Measurements from ENCODE around the gene PRMT2. TPM values are rescaled to one million over a fixed set of nuclear protein-coding genes. Genes with fewer than 3 reads are reported as not detected.

PRMT2 gene
- total and polyA plus RNA-seq, 2 experiments from 2014 or later = 51.9 to 56.9 TPM

DNA sequence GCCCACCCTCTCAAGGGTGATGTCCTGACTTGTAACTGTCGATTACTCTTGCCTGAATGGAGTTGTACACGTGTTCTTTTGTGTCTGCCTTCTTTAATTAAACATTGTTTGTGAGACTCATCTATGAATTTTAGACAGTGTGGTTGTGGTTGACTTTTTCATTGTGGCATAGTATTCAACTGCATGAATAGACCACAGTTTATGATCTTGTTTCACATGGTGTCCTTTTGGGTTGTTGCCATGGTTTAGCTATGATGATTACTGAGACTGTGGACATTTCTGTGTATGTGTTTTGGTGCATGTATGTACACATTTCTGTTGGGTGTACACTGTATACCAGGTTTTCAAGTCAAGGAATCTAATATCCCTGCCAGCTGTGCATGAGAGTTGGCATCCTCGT, 30.1 kb downstream of the PRMT2 start:
- Mint-ChIP-seq H3K9me3 (no peaks in the 10 kb centered on the region), H3K27ac (no peak overlapping the region), H3K36me3 (ENCODE audit: low read depth) (no peaks in the 10 kb centered on the region; the same call in 2 of the 3 replicates), H3K27me3 (ENCODE audit: insufficient read depth, low read depth, poor library complexity) (peaks cover 17% of the 10 kb centered on the region), H3K4me1 (peaks cover 5% of the 10 kb centered on the region; the same call in 2 of the 3 replicates), H3K4me3 (no peak overlapping the region)
- Histone ChIP-seq H4K20me1 (replicated peaks; ENCODE audit: insufficient read depth) (peaks cover 4% of the 10 kb centered on the region; the same call in 1 of the 2 replicates), H3K4me3 (no peak overlapping the region), H3K79me2 (replicated peaks; ENCODE audit: insufficient read depth) (no peaks in the 10 kb centered on the region), H3K4me1 (ENCODE audit: insufficient read depth) (peaks cover 4% of the 10 kb centered on the region; the same call in 1 of the 2 replicates), H3K4me2 (no peak overlapping the region), H3K27me3 (ENCODE audit: insufficient read depth) (peaks cover 14% of the 10 kb centered on the region; the same call in 1 of the 2 replicates), H3F3A (replicated peaks; ENCODE audit: low read depth) (no peaks in the 10 kb centered on the region), H3K9me2 (ENCODE audit: insufficient read depth) (no peaks in the 10 kb centered on the region), H3K27ac (ENCODE audit: low read depth) (no peak overlapping the region), H3K36me3 (ENCODE audit: insufficient read depth) (no peaks in the 10 kb centered on the region), H2AFZ (no peak overlapping the region)
- ATAC-seq (no peak), DNase-seq (ENCODE audit: low spot score) (no peak)
- TF ChIP-seq EZH2 (IDR thresholded peaks at IDR 0.05; ENCODE audit: low read depth, unreplicated experiment) (no peak), JUNB (IDR thresholded peaks at IDR 0.05; ENCODE audit: unreplicated experiment) (no peak)
- TF ChIP-seq, protein P1, sequence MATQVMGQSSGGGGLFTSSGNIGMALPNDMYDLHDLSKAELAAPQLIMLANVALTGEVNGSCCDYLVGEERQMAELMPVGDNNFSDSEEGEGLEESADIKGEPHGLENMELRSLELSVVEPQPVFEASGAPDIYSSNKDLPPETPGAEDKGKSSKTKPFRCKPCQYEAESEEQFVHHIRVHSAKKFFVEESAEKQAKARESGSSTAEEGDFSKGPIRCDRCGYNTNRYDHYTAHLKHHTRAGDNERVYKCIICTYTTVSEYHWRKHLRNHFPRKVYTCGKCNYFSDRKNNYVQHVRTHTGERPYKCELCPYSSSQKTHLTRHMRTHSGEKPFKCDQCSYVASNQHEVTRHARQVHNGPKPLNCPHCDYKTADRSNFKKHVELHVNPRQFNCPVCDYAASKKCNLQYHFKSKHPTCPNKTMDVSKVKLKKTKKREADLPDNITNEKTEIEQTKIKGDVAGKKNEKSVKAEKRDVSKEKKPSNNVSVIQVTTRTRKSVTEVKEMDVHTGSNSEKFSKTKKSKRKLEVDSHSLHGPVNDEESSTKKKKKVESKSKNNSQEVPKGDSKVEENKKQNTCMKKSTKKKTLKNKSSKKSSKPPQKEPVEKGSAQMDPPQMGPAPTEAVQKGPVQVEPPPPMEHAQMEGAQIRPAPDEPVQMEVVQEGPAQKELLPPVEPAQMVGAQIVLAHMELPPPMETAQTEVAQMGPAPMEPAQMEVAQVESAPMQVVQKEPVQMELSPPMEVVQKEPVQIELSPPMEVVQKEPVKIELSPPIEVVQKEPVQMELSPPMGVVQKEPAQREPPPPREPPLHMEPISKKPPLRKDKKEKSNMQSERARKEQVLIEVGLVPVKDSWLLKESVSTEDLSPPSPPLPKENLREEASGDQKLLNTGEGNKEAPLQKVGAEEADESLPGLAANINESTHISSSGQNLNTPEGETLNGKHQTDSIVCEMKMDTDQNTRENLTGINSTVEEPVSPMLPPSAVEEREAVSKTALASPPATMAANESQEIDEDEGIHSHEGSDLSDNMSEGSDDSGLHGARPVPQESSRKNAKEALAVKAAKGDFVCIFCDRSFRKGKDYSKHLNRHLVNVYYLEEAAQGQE (IDR thresholded peaks at IDR 0.05; ENCODE audit: unreplicated experiment) = no peak

- H4K20me1 ChIP-seq (replicated peaks; ENCODE audit: insufficient read depth) = no peaks in the 10 kb centered on the region
- H3F3A ChIP-seq (replicated peaks; ENCODE audit: low read depth) = no peaks in the 10 kb centered on the region
- H3K4me1 Mint-ChIP-seq = peaks cover 9% of the 10 kb centered on the region
- peak overlapping the region; percentile 82 for H3K4me3 ChIP-seq
- peaks cover 20% of the 10 kb centered on the region for H3K27me3 Mint-ChIP-seq (ENCODE audit: insufficient read depth, low read depth, poor library complexity)
- H3K27ac ChIP-seq (ENCODE audit: low read depth) = no peak overlapping the region
- H3K9me2 ChIP-seq (ENCODE audit: insufficient read depth) = peaks cover 4% of the 10 kb centered on the region; the same call in 1 of the 2 replicates
- no peaks in the 10 kb centered on the region for H3K79me2 ChIP-seq (replicated peaks; ENCODE audit: insufficient read depth)
- H3K36me3 Mint-ChIP-seq (ENCODE audit: low read depth) = no peaks in the 10 kb centered on the region; the same call in 2 of the 3 replicates
- H3K27ac Mint-ChIP-seq = no peak overlapping the region
- DNase-seq (ENCODE audit: low spot score) (peak; percentile 70), ATAC-seq (peak; percentile 70)
- H2AFZ ChIP-seq = peak overlapping the region; percentile 95
- TF ChIP-seq ZNF462 (CRISPR knock-in tag; IDR thresholded peaks at IDR 0.05) (no peak), POLR2AphosphoS5 (IDR thresholded peaks at IDR 0.05; ENCODE audit: low read depth) (peak; percentile 14; the same call in 1 of the 2 replicates), ZNF114 (CRISPR knock-in tag; IDR thresholded peaks at IDR 0.05) (no peak), CREB1 (CRISPR knock-in tag; IDR thresholded peaks at IDR 0.05; ENCODE audit: low read depth) (no peak)
- TF ChIP-seq, protein P2, sequence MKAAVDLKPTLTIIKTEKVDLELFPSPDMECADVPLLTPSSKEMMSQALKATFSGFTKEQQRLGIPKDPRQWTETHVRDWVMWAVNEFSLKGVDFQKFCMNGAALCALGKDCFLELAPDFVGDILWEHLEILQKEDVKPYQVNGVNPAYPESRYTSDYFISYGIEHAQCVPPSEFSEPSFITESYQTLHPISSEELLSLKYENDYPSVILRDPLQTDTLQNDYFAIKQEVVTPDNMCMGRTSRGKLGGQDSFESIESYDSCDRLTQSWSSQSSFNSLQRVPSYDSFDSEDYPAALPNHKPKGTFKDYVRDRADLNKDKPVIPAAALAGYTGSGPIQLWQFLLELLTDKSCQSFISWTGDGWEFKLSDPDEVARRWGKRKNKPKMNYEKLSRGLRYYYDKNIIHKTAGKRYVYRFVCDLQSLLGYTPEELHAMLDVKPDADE (IDR thresholded peaks at IDR 0.05) = no peak
- peak overlapping the region; percentile 95 for H3K4me2 ChIP-seq
- peak overlapping the region; percentile 74 for H3K4me3 Mint-ChIP-seq
- no peaks in the 10 kb centered on the region for H3K9me3 Mint-ChIP-seq
- H3K36me3 ChIP-seq (ENCODE audit: insufficient read depth) = no peaks in the 10 kb centered on the region
- peaks cover 14% of the 10 kb centered on the region; the same call in 1 of the 2 replicates for H3K27me3 ChIP-seq (ENCODE audit: insufficient read depth)
- peaks cover 12% of the 10 kb centered on the region; the same call in 1 of the 2 replicates for H3K4me1 ChIP-seq (ENCODE audit: insufficient read depth)
These were observed 31.7 kb downstream of the PRMT2 start for GRCh38 chr21:46666941-46667740.

All from GM23338 (cell line).